HG03095 (cell line): ENCODE measurements around the gene FBXO15.

Experiments used
- ATAC-seq: cut with Tn5 transposase; IDR thresholded peaks from one replicate; pipeline ENCODE4 v1.9.1; 2021; ENCODE audit warnings: moderate library complexity; ENCODE audit not compliant: unreplicated experiment

The FBXO15 gene

GRCh38 chr18:74153793-74154192 lies 6.2 kb upstream of the FBXO15 start:
- ATAC-seq = no peak

- no peak for ATAC-seq
Observed at GRCh38 chr18:74153377-74153776, 5.7 kb upstream of the FBXO15 start.

GRCh38 chr18:74152857-74153256 lies 5.2 kb upstream of the FBXO15 start:
- no peak for ATAC-seq

- no peak for ATAC-seq
Observed at GRCh38 chr18:74152270-74152669, 4.6 kb upstream of the FBXO15 start.

- no peak for ATAC-seq
Observed at GRCh38 chr18:74149878-74150277, 2.2 kb upstream of the FBXO15 start.

- peak; percentile 8 for ATAC-seq
Observed at GRCh38 chr18:74148543-74149070, 973 bp upstream of the FBXO15 start.

- no peak for ATAC-seq
Observed at GRCh38 chr18:74147491-74147778, 199 bp downstream of the FBXO15 start.

GRCh38 chr18:74146756-74147155 lies 878 bp downstream of the FBXO15 start:
- no peak for ATAC-seq

- ATAC-seq = no peak
Observed at GRCh38 chr18:74142252-74142651, 5.4 kb downstream of the FBXO15 start.

- no peak for ATAC-seq
Observed at GRCh38 chr18:74141667-74142066, 6.0 kb downstream of the FBXO15 start.

GRCh38 chr18:74140582-74140981 lies 7.1 kb downstream of the FBXO15 start:
- no peak for ATAC-seq

- peak; percentile 51 for ATAC-seq
Observed at GRCh38 chr18:74139888-74140287, 7.7 kb downstream of the FBXO15 start.

GRCh38 chr18:74139411-74139810 lies 8.2 kb downstream of the FBXO15 start:
- ATAC-seq = no peak

- ATAC-seq = no peak
Observed at GRCh38 chr18:74137920-74138538, 9.6 kb downstream of the FBXO15 start.

GRCh38 chr18:74132201-74132600 lies 15.4 kb downstream of the FBXO15 start:
- no peak for ATAC-seq

- no peak for ATAC-seq
Observed at GRCh38 chr18:74131124-74131523, 16.5 kb downstream of the FBXO15 start.

- ATAC-seq = no peak
Observed at GRCh38 chr18:74128159-74128558, 19.5 kb downstream of the FBXO15 start.

- no peak for ATAC-seq
Observed at GRCh38 chr18:74126684-74127655, 20.7 kb downstream of the FBXO15 start.

GRCh38 chr18:74124642-74125041 lies 23.0 kb downstream of the FBXO15 start:
- no peak for ATAC-seq

GRCh38 chr18:74123200-74123599 lies 24.4 kb downstream of the FBXO15 start:
- ATAC-seq = no peak

GRCh38 chr18:74116633-74117554 lies 30.7 kb downstream of the FBXO15 start:
- no peak for ATAC-seq
